Measurements from ENCODE around the gene STARD7.

- no peak for TF ChIP-seq ZNF384 (IDR thresholded peaks at IDR 0.05)
- no peak for TF ChIP-seq BHLHE40 (IDR thresholded peaks at IDR 0.05; ENCODE audit: borderline replicate concordance)
- no peak for TF ChIP-seq ARNT (IDR thresholded peaks at IDR 0.05)
- TF ChIP-seq FOXA1 (IDR thresholded peaks at IDR 0.05), result no peak
Measured at GRCh38 chr2:96198921-96199320, 9.7 kb downstream of the STARD7 start.
